WTC11 (cell line): ENCODE results near the gene IQCF5.

Experiments used
- CBFB ChIP-seq: sonication (generic); formaldehyde crosslinking; IDR thresholded peaks from 2 replicates; pipeline ENCODE4 v1.8.1; 2022; ENCODE audit warnings: mild to moderate bottlenecking, low read depth, missing genetic modification reagents
- CTCF ChIP-seq: fragments of 200-600 bp; IDR thresholded peaks from 2 replicates; pipeline ENCODE4 v1.8.0; 2022; ENCODE audit warnings: antibody characterized with exemption
- ESRRA ChIP-seq: sonication (generic); formaldehyde crosslinking; IDR thresholded peaks from 2 replicates; pipeline ENCODE4 v1.8.1; 2022; ENCODE audit warnings: mild to moderate bottlenecking, missing genetic modification reagents, borderline replicate concordance
- TF ChIP-seq, protein P1 (sequence below): sonication (generic); formaldehyde crosslinking; IDR thresholded peaks from 2 replicates; pipeline ENCODE4 v1.8.0; 2023; ENCODE audit warnings: missing genetic modification reagents, mild to moderate bottlenecking, borderline replicate concordance

DNA sequence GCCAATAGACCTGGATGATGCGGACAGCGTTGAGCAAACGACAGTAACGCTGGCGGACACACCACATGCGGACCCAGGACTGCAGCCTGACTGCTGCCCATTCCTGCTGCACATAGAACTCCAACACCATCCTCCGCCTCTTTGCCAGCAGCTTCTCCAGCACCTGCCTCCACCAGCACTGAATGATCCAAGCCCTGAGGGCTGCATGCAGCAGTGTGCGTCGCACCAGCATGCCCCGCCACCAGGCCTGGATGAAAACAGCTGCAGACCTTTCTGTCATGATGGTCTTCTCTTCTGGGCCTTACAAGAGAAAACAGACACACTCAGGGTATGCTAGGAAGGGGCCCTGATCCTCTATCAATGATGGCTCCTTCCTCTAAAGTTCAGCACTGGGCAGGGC, 1.5 kb downstream of the IQCF5 start:
- TF ChIP-seq CBFB (CRISPR knock-in tag) (no peak), ESRRA (CRISPR knock-in tag) (no peak), CTCF (no peak)
- TF ChIP-seq, protein P1, sequence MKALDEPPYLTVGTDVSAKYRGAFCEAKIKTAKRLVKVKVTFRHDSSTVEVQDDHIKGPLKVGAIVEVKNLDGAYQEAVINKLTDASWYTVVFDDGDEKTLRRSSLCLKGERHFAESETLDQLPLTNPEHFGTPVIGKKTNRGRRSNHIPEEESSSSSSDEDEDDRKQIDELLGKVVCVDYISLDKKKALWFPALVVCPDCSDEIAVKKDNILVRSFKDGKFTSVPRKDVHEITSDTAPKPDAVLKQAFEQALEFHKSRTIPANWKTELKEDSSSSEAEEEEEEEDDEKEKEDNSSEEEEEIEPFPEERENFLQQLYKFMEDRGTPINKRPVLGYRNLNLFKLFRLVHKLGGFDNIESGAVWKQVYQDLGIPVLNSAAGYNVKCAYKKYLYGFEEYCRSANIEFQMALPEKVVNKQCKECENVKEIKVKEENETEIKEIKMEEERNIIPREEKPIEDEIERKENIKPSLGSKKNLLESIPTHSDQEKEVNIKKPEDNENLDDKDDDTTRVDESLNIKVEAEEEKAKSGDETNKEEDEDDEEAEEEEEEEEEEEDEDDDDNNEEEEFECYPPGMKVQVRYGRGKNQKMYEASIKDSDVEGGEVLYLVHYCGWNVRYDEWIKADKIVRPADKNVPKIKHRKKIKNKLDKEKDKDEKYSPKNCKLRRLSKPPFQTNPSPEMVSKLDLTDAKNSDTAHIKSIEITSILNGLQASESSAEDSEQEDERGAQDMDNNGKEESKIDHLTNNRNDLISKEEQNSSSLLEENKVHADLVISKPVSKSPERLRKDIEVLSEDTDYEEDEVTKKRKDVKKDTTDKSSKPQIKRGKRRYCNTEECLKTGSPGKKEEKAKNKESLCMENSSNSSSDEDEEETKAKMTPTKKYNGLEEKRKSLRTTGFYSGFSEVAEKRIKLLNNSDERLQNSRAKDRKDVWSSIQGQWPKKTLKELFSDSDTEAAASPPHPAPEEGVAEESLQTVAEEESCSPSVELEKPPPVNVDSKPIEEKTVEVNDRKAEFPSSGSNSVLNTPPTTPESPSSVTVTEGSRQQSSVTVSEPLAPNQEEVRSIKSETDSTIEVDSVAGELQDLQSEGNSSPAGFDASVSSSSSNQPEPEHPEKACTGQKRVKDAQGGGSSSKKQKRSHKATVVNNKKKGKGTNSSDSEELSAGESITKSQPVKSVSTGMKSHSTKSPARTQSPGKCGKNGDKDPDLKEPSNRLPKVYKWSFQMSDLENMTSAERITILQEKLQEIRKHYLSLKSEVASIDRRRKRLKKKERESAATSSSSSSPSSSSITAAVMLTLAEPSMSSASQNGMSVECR: no peak
